Measurements from ENCODE around the gene CHRNB4.

Gene CHRNB4

GRCh38 chr15:78633348-78633747 is 7.7 kb downstream of the CHRNB4 start:
- no peak for TF ChIP-seq CTCF (IDR thresholded peaks at IDR 0.05; ENCODE audit: low read length, missing control alignments)
- no peak for DNase-seq (ENCODE audit: low read depth)
- no peak overlapping the region for H3K4me3 ChIP-seq (replicated peaks; ENCODE audit: low read depth, low read length)

- no peak overlapping the region for H3K4me3 ChIP-seq (replicated peaks; ENCODE audit: low read depth, low read length)
- no peak for TF ChIP-seq CTCF (IDR thresholded peaks at IDR 0.05; ENCODE audit: low read length, missing control alignments)
- DNase-seq (ENCODE audit: low read depth) = no peak
These were observed 9.9 kb downstream of the CHRNB4 start for GRCh38 chr15:78630886-78631633.

- no peak for TF ChIP-seq CTCF (IDR thresholded peaks at IDR 0.05; ENCODE audit: low read length, missing control alignments)
- no peak overlapping the region for H3K4me3 ChIP-seq (replicated peaks; ENCODE audit: low read depth, low read length)
- DNase-seq (ENCODE audit: low read depth) = no peak
These were observed 11.3 kb downstream of the CHRNB4 start for GRCh38 chr15:78629716-78630065.

GRCh38 chr15:78629031-78629715 is 11.8 kb downstream of the CHRNB4 start:
- no peak overlapping the region for H3K4me3 ChIP-seq (replicated peaks; ENCODE audit: low read depth, low read length)
- DNase-seq (ENCODE audit: low read depth) = no peak
- TF ChIP-seq CTCF (IDR thresholded peaks at IDR 0.05; ENCODE audit: low read length, missing control alignments) = no peak

GRCh38 chr15:78628227-78628626 is 12.8 kb downstream of the CHRNB4 start:
- DNase-seq (ENCODE audit: low read depth) = no peak
- H3K4me3 ChIP-seq (replicated peaks; ENCODE audit: low read depth, low read length) = no peak overlapping the region
- TF ChIP-seq CTCF (IDR thresholded peaks at IDR 0.05; ENCODE audit: low read length, missing control alignments) = no peak

GRCh38 chr15:78627348-78627747 is 13.7 kb downstream of the CHRNB4 start:
- no peak for DNase-seq (ENCODE audit: low read depth)
- no peak for TF ChIP-seq CTCF (IDR thresholded peaks at IDR 0.05; ENCODE audit: low read length, missing control alignments)
- H3K4me3 ChIP-seq (replicated peaks; ENCODE audit: low read depth, low read length) = no peak overlapping the region
